PC-9 (cell line): Measurements from ENCODE around the gene SRPK2.

Experiments used
- CTCF ChIP-seq: fragments of 200-600 bp; sonication (generic); conservative IDR thresholded peaks from 2 replicates; pipeline ENCODE4 v1.6.1; 2017; ENCODE audit warnings: mixed run types, antibody characterized with exemption, mild to moderate bottlenecking, moderate library complexity
- EZH2 ChIP-seq: fragments of 200-600 bp; sonication (generic); IDR thresholded peaks from 2 replicates; pipeline ENCODE4 v1.8.0; 2017; ENCODE audit warnings: antibody characterized with exemption, low read depth

- TF ChIP-seq CTCF (no peak), EZH2 (no peak)
Observed at GRCh38 chr7:105156731-105157130, 232.0 kb downstream of the SRPK2 start.
